ENCODE data around the gene ITPR3. TPM values are rescaled to one million over a fixed set of nuclear protein-coding genes. Genes with fewer than 3 reads are reported as not detected.

ITPR3 gene
- total RNA-seq, 4 donors from 2014 or later, result 11.8 to 25.0 (median 19.6) TPM

DNA sequence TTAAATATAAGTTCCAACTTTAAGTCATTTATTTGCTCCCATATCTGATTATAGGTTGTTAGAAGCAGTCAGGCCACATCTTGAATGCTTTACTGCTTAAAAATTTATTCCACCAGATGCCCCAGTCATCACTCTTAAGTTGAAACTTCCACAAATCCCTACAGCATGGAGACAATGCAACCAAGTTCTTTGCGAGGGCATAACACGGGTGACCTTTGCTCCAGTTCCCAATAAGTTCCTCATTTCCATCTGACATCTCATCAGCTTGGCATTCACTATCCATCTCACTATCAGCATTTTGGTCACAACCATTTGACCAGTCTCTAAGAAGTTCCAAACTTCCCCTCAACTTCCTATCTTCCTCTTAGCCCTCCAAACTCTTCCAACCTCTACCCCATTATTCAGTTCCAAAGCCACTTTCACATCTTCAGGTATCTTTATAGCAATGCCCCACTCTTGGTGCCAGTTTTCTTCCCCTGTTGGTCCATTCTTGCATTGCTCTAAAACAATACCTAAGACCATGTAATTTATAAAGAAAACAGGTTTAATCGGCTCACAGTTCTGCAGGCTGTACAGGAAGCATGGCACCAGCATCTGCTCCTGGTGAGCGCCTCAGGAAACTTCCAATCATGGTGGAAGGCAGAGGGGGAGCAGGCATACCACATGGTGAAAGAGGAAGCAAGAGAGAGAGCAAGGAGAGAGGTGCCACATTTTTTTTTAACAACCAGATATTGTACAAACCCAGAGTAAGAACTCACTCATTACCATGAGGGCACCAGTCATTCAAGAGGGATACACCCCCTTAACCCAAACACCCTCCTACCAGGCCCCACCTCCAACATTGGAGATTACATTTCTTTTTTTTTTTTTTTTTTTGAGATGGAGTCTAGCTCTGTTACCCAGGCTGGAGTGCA is 15.9 kb upstream of the ITPR3 start:
- Histone ChIP-seq H3K4me3 (no peak overlapping the region), H3K36me3 (no peaks in the 10 kb centered on the region), H3K9me3 (peaks cover 0 to 15% (median 0%) of the 10 kb centered on the region in 3 donors), H3K27me3 (peaks cover 11% of the 10 kb centered on the region), H3K4me1 (peaks cover 0 to 34% (median 7%) of the 10 kb centered on the region in 3 donors), H3K27ac (no peak overlapping the region)
- TF ChIP-seq, protein P1, sequence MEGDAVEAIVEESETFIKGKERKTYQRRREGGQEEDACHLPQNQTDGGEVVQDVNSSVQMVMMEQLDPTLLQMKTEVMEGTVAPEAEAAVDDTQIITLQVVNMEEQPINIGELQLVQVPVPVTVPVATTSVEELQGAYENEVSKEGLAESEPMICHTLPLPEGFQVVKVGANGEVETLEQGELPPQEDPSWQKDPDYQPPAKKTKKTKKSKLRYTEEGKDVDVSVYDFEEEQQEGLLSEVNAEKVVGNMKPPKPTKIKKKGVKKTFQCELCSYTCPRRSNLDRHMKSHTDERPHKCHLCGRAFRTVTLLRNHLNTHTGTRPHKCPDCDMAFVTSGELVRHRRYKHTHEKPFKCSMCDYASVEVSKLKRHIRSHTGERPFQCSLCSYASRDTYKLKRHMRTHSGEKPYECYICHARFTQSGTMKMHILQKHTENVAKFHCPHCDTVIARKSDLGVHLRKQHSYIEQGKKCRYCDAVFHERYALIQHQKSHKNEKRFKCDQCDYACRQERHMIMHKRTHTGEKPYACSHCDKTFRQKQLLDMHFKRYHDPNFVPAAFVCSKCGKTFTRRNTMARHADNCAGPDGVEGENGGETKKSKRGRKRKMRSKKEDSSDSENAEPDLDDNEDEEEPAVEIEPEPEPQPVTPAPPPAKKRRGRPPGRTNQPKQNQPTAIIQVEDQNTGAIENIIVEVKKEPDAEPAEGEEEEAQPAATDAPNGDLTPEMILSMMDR (IDR thresholded peaks at IDR 0.05), result no peak
- no peak for TF ChIP-seq EP300 (IDR thresholded peaks at IDR 0.05)
- TF ChIP-seq POLR2A (IDR thresholded peaks at IDR 0.05), result no peak
- no peak for TF ChIP-seq POLR2AphosphoS5 (IDR thresholded peaks at IDR 0.05)
- WGBS, 2 donors (ENCODE audit: low coverage in 1 of 2), result 88 to 92% methylated on average over 2 to 4 of the region's 4 CpGs
- ATAC-seq, result no peak

DNA sequence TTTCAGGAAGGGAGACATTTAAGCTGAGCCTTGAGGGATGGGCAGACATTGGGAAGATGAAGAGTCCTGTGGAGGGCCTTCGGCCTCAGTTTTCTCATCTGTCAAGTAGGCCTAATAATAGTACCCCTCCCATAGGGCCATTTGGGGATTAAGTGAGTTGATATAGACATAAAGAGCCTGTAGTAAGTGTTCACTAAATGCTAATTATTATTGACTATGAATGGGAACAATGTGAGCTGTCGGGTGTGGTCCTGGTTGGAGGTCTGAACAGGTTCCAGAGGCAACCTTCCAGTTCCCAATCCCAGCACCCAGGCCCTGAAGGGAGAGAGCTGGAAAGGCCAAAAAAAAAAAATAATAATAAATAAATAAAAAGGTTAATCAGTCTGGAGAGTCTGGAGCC is 14.5 kb upstream of the ITPR3 start:
- Histone ChIP-seq H3K27ac (no peak overlapping the region), H3K9me3 (peaks cover 0 to 15% (median 0%) of the 10 kb centered on the region in 3 donors), H3K27me3 (peaks cover 14% of the 10 kb centered on the region), H3K36me3 (no peaks in the 10 kb centered on the region), H3K4me3 (no peak overlapping the region), H3K4me1 (peaks cover 0 to 47% (median 13%) of the 10 kb centered on the region in 3 donors)
- ATAC-seq, result no peak
- TF ChIP-seq, protein P1 (IDR thresholded peaks at IDR 0.05), result no peak
- TF ChIP-seq POLR2AphosphoS5 (IDR thresholded peaks at IDR 0.05) (no peak), POLR2A (IDR thresholded peaks at IDR 0.05) (no peak), EP300 (IDR thresholded peaks at IDR 0.05) (no peak)
- 79 to 100% methylated on average over 1 to 2 of the region's 2 CpGs for WGBS, 2 donors (ENCODE audit: low coverage in 1 of 2)

DNA sequence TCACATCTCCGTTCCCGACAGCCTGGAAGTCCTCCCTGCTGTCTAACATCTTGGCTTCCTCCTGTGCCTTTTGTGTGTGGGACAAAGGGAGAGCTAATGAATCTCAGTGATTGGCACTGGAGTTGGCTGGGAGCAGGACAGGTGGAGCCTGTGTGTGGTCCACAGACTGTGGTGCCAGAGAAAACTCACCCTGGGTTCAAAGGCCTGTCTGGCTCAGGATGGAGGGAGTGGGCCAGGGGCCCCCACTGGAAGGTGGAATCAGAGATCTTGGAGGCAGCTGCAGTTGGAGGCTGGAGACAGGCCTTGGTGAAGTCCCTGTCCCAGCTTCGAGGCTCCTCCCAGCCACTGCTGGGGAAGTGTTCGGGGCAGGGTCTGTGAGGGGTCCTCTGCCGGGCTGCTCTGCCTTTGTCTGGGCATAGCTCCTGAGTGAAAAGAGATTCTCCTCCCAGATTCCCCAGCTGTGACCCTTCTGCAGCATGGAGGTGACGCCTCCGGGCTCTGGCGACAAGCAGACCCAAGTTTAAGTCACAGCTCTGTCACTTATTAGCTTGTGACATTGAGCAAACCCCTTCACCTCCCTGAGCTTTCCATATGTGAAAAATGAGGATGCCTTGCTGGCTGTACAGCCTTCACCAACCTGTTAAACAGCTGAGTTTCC is 13.9 kb upstream of the ITPR3 start:
- WGBS, 2 donors (ENCODE audit: low coverage in 1 of 2), result 55% methylated on average over 2 to 3 of the region's 8 CpGs
- no peak for ATAC-seq
- H3K27me3 ChIP-seq, result peaks cover 17% of the 10 kb centered on the region
- H3K27ac ChIP-seq, result no peak overlapping the region
- H3K4me1 ChIP-seq, result peaks cover 0 to 47% (median 13%) of the 10 kb centered on the region in 3 donors
- no peak overlapping the region for H3K4me3 ChIP-seq
- peaks cover 0 to 15% (median 0%) of the 10 kb centered on the region in 3 donors for H3K9me3 ChIP-seq
- H3K36me3 ChIP-seq, result no peaks in the 10 kb centered on the region
- TF ChIP-seq POLR2AphosphoS5 (IDR thresholded peaks at IDR 0.05), result no peak
- TF ChIP-seq, protein P1 (IDR thresholded peaks at IDR 0.05), result no peak
- TF ChIP-seq EP300 (IDR thresholded peaks at IDR 0.05), result no peak
- no peak for TF ChIP-seq POLR2A (IDR thresholded peaks at IDR 0.05)

DNA sequence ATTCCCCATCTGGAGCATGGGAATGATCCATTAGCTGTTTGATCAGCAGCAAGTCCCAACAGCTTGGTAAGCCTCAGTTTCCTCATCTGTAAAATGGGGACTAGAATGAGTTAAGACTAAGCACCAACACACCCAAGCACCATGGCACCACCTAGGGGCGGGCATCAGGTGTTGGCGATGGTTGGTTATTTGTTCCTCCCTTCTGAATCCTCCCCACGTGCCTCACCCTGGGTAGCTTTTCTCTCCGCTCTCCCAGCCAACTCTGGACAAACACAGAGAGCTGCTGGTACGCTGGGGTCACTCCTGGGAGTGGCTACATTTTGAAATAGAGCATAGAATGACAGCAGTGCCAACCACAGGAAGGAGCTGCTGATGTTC is 13.3 kb upstream of the ITPR3 start:
- Histone ChIP-seq H3K4me3 (no peak overlapping the region), H3K27ac (peak overlapping the region in 1 of 4 donors; percentile 49), H3K4me1 (peaks cover 0 to 47% (median 13%) of the 10 kb centered on the region in 3 donors), H3K36me3 (no peaks in the 10 kb centered on the region), H3K27me3 (peaks cover 20% of the 10 kb centered on the region), H3K9me3 (peaks cover 0 to 15% (median 0%) of the 10 kb centered on the region in 3 donors)
- WGBS, 2 donors (ENCODE audit: low coverage in 1 of 2), result 56% methylated on average over 3 of the region's 5 CpGs; no CpG with 5 or more reads in 1 of the 2 donors
- TF ChIP-seq, protein P1 (IDR thresholded peaks at IDR 0.05), result no peak
- no peak for ATAC-seq
